Sigmoid colon (tissue), 7 donors: Measurements from ENCODE around the gene AMBRA1. TPM values are rescaled to one million over a fixed set of nuclear protein-coding genes. Genes with fewer than 3 reads are reported as not detected.

Source experiments
- DNase-seq: peaks from one replicate; pipeline ENCODE4 v3.0.0-alpha.2; 2019
- H3K27ac ChIP-seq, 4 donors: fragments of 200-600 bp; sonication (generic); one replicate each; pipeline ENCODE4 v1.5.1; 2016 to 2019; ENCODE audit warnings: mild to moderate bottlenecking in 1 of 4
- H3K27me3 ChIP-seq, 3 donors: fragments of 200-600 bp; sonication (generic); one replicate each; pipeline ENCODE4 v1.5.1; 2019; ENCODE audit warnings: mild to moderate bottlenecking in 1 of 3
- H3K36me3 ChIP-seq, 4 donors: fragments of 200-600 bp; sonication (generic); one replicate each; pipeline ENCODE4 v1.5.1; 2016 to 2019
- H3K4me1 ChIP-seq, 4 donors: fragments of 200-600 bp; sonication (generic); one replicate each; pipeline ENCODE4 v1.5.1; 2017 to 2019
- H3K4me3 ChIP-seq, 4 donors: fragments of 200-600 bp; sonication (generic); one replicate each; pipeline ENCODE4 v1.5.1; 2017 to 2019; ENCODE audit warnings: mild to moderate bottlenecking in 2 of 4, moderate library complexity in 1 of 4
- H3K9me3 ChIP-seq, 4 donors: fragments of 200-600 bp in 3 of 4; sonication (generic) in 3 of 4; one replicate each; pipeline versions ENCODE4 v1.5.1 to v1.6.1; 2013 to 2019
- CTCF ChIP-seq, 4 experiments: fragments of 450-650 bp in 3 of 4; fragments of 200-600 bp in 1 of 4; IDR thresholded peaks; one replicate each; pipeline ENCODE4 v1.5.1; 2016 to 2019; ENCODE audit warnings: antibody characterized with exemption in 4 of 4, mild to moderate bottlenecking in 3 of 4, moderate library complexity in 2 of 4
- EP300 ChIP-seq, 4 donors: sonication (generic); formaldehyde crosslinking; IDR thresholded peaks; one replicate each; pipeline ENCODE4 v1.6.1; 2017; ENCODE audit warnings: antibody characterized with exemption in 4 of 4
- POLR2A ChIP-seq, 2 donors: fragments of 450-650 bp; IDR thresholded peaks; one replicate each; pipeline ENCODE4 v1.6.1; 2016; ENCODE audit warnings: antibody characterized with exemption in 2 of 2, mild to moderate bottlenecking in 2 of 2, moderate library complexity in 2 of 2
- POLR2AphosphoS5 ChIP-seq, 4 donors: sonication (generic); formaldehyde crosslinking; IDR thresholded peaks; one replicate each; pipeline ENCODE4 v1.6.1; 2017; ENCODE audit warnings: antibody characterized with exemption in 4 of 4
- WGBS, 2 donors: extraction: QIAGEN DNeasy Blood & Tissue Kit; methylation state at CpG; one replicate each; pipeline ENCODE4 v1.1.7; 2013; 5-methylcytosine and 5-hydroxymethylcytosine counted together
- intact Hi-C: fragments of 100-400 bp; cut with DNase I; formaldehyde crosslinking; loops from one replicate; pipeline ENCODE4 v1.15.1; 2023
- polyA plus RNA-seq, 3 donors: library from polyadenylated mRNA; stranded (reverse); fragments of 200-250 nt; gene quantifications; one replicate each; pipeline ENCODE4 v1.2.3, GENCODE V29; 2013
- total RNA-seq, 4 donors: library from RNA; depleted of rRNA; stranded (reverse); fragments of >200 nt; gene quantifications; one replicate each; pipeline ENCODE4 v1.1.0, GENCODE V29; 2016
- donor health status: healthy with polysubstance abuse.
- donor health status: Bipolar disorder and iron deficiency.
- donor health status: healthy.

AMBRA1 gene
- total and polyA plus RNA-seq, 7 donors, result 8.4 to 33.0 (median 23.9) TPM

GRCh38 chr11:46597609-46598219 is 3.9 kb upstream of the AMBRA1 start:
- intact Hi-C loops, result no loop called here
- TF ChIP-seq POLR2AphosphoS5 (IDR thresholded peaks at IDR 0.05), result no peak
- no peak for TF ChIP-seq EP300 (IDR thresholded peaks at IDR 0.05)
- no peak for TF ChIP-seq POLR2A (IDR thresholded peaks at IDR 0.05)
- no peak for TF ChIP-seq CTCF (IDR thresholded peaks at IDR 0.05)
- H3K27ac ChIP-seq, result no peak overlapping the region
- no peaks in the 10 kb centered on the region for H3K36me3 ChIP-seq
- H3K27me3 ChIP-seq, result no peaks in the 10 kb centered on the region
- no peaks in the 10 kb centered on the region for H3K9me3 ChIP-seq
- no peak overlapping the region for H3K4me3 ChIP-seq
- 82 to 91% methylated on average over 6 of the region's 6 CpGs for WGBS, 2 donors
- peaks cover 0 to 15% (median 8%) of the 10 kb centered on the region in 4 donors for H3K4me1 ChIP-seq
- DNase-seq, result no peak

- intact Hi-C loops, result no loop called here
- 17 to 72% methylated on average over 1 of the region's 1 CpG for WGBS, 2 donors
- Histone ChIP-seq H3K4me1 (peaks cover 0 to 21% (median 14%) of the 10 kb centered on the region in 4 donors), H3K36me3 (no peaks in the 10 kb centered on the region), H3K4me3 (no peak overlapping the region), H3K9me3 (no peaks in the 10 kb centered on the region), H3K27ac (no peak overlapping the region), H3K27me3 (no peaks in the 10 kb centered on the region)
- DNase-seq, result no peak
- no peak for TF ChIP-seq EP300 (IDR thresholded peaks at IDR 0.05)
- no peak for TF ChIP-seq CTCF (IDR thresholded peaks at IDR 0.05)
- no peak for TF ChIP-seq POLR2AphosphoS5 (IDR thresholded peaks at IDR 0.05)
- TF ChIP-seq POLR2A (IDR thresholded peaks at IDR 0.05), result no peak
These were observed 3.3 kb upstream of the AMBRA1 start for GRCh38 chr11:46597155-46597554.

- no peaks in the 10 kb centered on the region for H3K27me3 ChIP-seq
- H3K36me3 ChIP-seq, result no peaks in the 10 kb centered on the region
- TF ChIP-seq CTCF (IDR thresholded peaks at IDR 0.05) (no peak), POLR2A (IDR thresholded peaks at IDR 0.05) (no peak), POLR2AphosphoS5 (IDR thresholded peaks at IDR 0.05) (no peak)
- H3K9me3 ChIP-seq, result no peaks in the 10 kb centered on the region
- no peak overlapping the region for H3K4me3 ChIP-seq
- peaks cover 0 to 43% (median 33%) of the 10 kb centered on the region in 4 donors for H3K4me1 ChIP-seq
- H3K27ac ChIP-seq, result peak overlapping the region in 2 of 4 donors; percentile 83 to 87
- intact Hi-C loops, result no loop called here
- no peak for DNase-seq
- WGBS, 2 donors, result 95 to 96% methylated on average over 10 of the region's 10 CpGs
These were observed 962 bp upstream of the AMBRA1 start for GRCh38 chr11:46594785-46595184.

GRCh38 chr11:46594374-46594700 is 514 bp upstream of the AMBRA1 start:
- intact Hi-C loops, result no loop called here
- Histone ChIP-seq H3K4me1 (peaks cover 0 to 48% (median 35%) of the 10 kb centered on the region in 4 donors), H3K4me3 (peak overlapping the region; percentile 85 to 99 (median 94)), H3K36me3 (no peaks in the 10 kb centered on the region), H3K27me3 (no peaks in the 10 kb centered on the region), H3K9me3 (no peaks in the 10 kb centered on the region), H3K27ac (peak overlapping the region; percentile 83 to 88 (median 86))
- DNase-seq, result no peak
- TF ChIP-seq POLR2AphosphoS5 (IDR thresholded peaks at IDR 0.05), result no peak
- TF ChIP-seq POLR2A (IDR thresholded peaks at IDR 0.05), result no peak
- TF ChIP-seq CTCF (IDR thresholded peaks at IDR 0.05), result no peak
- TF ChIP-seq EP300 (IDR thresholded peaks at IDR 0.05), result no peak
- WGBS, 2 donors, result 49 to 51% methylated on average over 3 of the region's 3 CpGs
